K562 (cell line): ENCODE results near the gene PEX13.

ENCODE experiments used
- BRCA1 ChIP-seq, 2 experiments: fragments of 450-650 bp in 1 of 2; sonication (generic) in 1 of 2; formaldehyde crosslinking in 1 of 2; IDR thresholded peaks; 2 replicates each; pipeline versions ENCODE4 v1.5.0 to v1.6.1; 2017 to 2020; ENCODE audit warnings: mild to moderate bottlenecking in 1 of 2, missing genetic modification reagents in 1 of 2
- CBFB ChIP-seq: sonication (generic); formaldehyde crosslinking; IDR thresholded peaks from 2 replicates; pipeline ENCODE4 v1.4.0; 2020; ENCODE audit warnings: mild to moderate bottlenecking, missing genetic modification reagents
- FOXK1 ChIP-seq: sonication (generic); formaldehyde crosslinking; IDR thresholded peaks from 2 replicates; pipeline ENCODE4 v1.8.0; 2022; ENCODE audit warnings: missing genetic modification reagents, mild to moderate bottlenecking, borderline replicate concordance
- MTA3 ChIP-seq: fragments of 450-650 bp; formaldehyde crosslinking; IDR thresholded peaks from 2 replicates; pipeline ENCODE4 v1.6.1; 2017; ENCODE audit warnings: mild to moderate bottlenecking, borderline replicate concordance
- NFIC ChIP-seq: fragments of 450-650 bp; IDR thresholded peaks from 2 replicates; pipeline ENCODE4 v1.6.1; 2017; ENCODE audit warnings: mild to moderate bottlenecking, inconsistent platforms
- SIN3A ChIP-seq, 2 experiments: fragments of 150-350 bp in 1 of 2; IDR thresholded peaks; 2 replicates each; pipeline ENCODE4 v1.6.1; 2011 to 2016; ENCODE audit warnings: borderline replicate concordance in 2 of 2, low read depth in 2 of 2, low read length in 2 of 2, mild to moderate bottlenecking in 2 of 2, moderate library complexity in 2 of 2; ENCODE audit not compliant: control insufficient read depth in 1 of 2
- ZNF134 ChIP-seq: fragments of 250-450 bp; sonication (Bioruptor Pico); conservative IDR thresholded peaks from 2 replicates; pipeline ENCODE4 v1.4.0; 2020
- TF ChIP-seq, protein P1 (sequence below), 3 experiments: IDR thresholded peaks in 2 of 3; conservative IDR thresholded peaks in 1 of 3; 2 replicates each; pipeline ENCODE4 v1.5.1; 2011 to 2012; ENCODE audit warnings: low read length in 3 of 3, mild to moderate bottlenecking in 3 of 3, control low read depth in 2 of 3, improper control_type of control experiment in 1 of 3, inconsistent platforms in 1 of 3, low read depth in 1 of 3, mixed read lengths in 1 of 3, moderate library complexity in 1 of 3; ENCODE audit not compliant: insufficient read depth in 2 of 3
- TF ChIP-seq, protein P2 (sequence below): sonication (generic); formaldehyde crosslinking; IDR thresholded peaks from 2 replicates; pipeline ENCODE4 v1.8.1; 2022; ENCODE audit warnings: missing genetic modification reagents

GRCh38 chr2:61018798-61019197 lies 1.3 kb downstream of the PEX13 start:
- no peak for TF ChIP-seq ZNF134 (CRISPR knock-in tag)
- no peak for TF ChIP-seq SIN3A (IDR thresholded peaks at IDR 0.05; ENCODE audit: borderline replicate concordance in 2 of 2, control insufficient read depth in 1 of 2, low read depth in 2 of 2, low read length in 2 of 2)
- TF ChIP-seq, protein P1, sequence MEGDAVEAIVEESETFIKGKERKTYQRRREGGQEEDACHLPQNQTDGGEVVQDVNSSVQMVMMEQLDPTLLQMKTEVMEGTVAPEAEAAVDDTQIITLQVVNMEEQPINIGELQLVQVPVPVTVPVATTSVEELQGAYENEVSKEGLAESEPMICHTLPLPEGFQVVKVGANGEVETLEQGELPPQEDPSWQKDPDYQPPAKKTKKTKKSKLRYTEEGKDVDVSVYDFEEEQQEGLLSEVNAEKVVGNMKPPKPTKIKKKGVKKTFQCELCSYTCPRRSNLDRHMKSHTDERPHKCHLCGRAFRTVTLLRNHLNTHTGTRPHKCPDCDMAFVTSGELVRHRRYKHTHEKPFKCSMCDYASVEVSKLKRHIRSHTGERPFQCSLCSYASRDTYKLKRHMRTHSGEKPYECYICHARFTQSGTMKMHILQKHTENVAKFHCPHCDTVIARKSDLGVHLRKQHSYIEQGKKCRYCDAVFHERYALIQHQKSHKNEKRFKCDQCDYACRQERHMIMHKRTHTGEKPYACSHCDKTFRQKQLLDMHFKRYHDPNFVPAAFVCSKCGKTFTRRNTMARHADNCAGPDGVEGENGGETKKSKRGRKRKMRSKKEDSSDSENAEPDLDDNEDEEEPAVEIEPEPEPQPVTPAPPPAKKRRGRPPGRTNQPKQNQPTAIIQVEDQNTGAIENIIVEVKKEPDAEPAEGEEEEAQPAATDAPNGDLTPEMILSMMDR (IDR thresholded peaks at IDR 0.05 in 2 of 3, conservative IDR thresholded peaks at IDR 0.05 in 1 of 3; ENCODE audit: insufficient read depth in 2 of 3, low read depth in 1 of 3, low read length in 3 of 3) = no peak
- TF ChIP-seq FOXK1 (CRISPR knock-in tag) = no peak
- TF ChIP-seq BRCA1 (IDR thresholded peaks at IDR 0.05) = no peak
- no peak for TF ChIP-seq BRCA1 (CRISPR knock-in tag; IDR thresholded peaks at IDR 0.05)
- TF ChIP-seq, protein P2, sequence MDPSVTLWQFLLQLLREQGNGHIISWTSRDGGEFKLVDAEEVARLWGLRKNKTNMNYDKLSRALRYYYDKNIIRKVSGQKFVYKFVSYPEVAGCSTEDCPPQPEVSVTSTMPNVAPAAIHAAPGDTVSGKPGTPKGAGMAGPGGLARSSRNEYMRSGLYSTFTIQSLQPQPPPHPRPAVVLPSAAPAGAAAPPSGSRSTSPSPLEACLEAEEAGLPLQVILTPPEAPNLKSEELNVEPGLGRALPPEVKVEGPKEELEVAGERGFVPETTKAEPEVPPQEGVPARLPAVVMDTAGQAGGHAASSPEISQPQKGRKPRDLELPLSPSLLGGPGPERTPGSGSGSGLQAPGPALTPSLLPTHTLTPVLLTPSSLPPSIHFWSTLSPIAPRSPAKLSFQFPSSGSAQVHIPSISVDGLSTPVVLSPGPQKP (CRISPR knock-in tag) = no peak
- no peak for TF ChIP-seq NFIC
- TF ChIP-seq MTA3 = no peak
- no peak for TF ChIP-seq CBFB
